ENCODE measurements around the gene GMPR. TPM values are rescaled to one million over a fixed set of nuclear protein-coding genes. Genes with fewer than 3 reads are reported as not detected.

GMPR gene
- 1 to 10 TPM; 1.4 to 1.6 TPM for total RNA-seq

DNA sequence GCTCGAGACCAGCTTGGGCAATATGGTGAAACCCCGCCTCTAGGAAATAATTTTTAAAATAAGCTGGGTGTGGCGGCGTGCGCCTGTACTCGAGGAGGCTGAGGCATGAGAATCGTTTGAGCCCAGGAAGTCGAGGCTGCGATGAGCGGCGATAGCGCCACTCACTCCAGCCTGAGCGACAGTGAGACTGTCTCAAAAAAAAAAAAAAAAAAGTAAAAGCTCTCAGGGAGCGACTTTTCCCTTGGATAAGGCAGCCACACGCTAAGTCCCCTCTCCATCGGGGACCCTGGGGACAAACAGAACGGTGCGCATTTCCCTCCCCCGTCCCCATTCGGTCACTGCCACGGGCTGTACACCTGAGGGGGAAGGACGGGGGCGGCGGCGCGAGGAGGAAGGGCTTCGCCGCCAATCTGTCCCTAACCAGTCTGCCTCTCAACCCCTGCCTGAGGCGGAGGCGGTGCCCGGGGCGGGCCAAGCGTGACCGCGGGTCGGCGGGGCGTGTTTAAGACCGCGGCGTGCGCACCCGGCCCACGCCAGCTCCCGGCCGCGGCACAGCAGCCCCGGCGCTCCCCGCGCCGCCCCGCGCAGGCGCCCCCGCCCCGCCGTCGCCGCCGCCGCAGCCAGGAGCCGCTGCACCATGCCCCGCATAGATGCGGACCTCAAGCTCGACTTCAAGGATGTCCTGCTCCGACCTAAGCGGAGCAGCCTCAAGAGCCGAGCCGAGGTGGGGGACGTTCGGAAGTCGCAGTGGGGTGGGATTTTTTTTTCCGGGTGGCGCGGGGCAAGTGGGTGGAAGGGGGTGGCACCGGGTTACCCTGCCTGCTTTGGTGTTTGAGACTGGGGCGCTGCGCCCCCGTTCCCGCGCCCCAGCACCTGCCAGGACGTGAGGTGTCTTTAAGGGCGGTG lies at the start of gene GMPR:
TSS of gene GMPR (plus strand) at position 531 of the 906 bp plus-strand sequence. CDS start at position 638, 107 bp downstream.
- H3K27ac Mint-ChIP-seq: peak within 1 kb of the TSS; percentile 8
- ChIA-PET POLR2A (interaction anchor here (0.6 kb wide), 1 partner anchor 987 kb away, joined by 3 read pairs; no protein-coding TSS in a partner anchor), CTCF (no interaction called here)
- H3K4me3 Mint-ChIP-seq: peak within 1 kb of the TSS; percentile 74
- H3K9me3 Mint-ChIP-seq (ENCODE audit: low read depth): no peaks in the 10 kb centered on the region
- DNase-seq (peak; percentile 83), ATAC-seq (peak; percentile 94)
- intact Hi-C loops (cut with DNase I, micrococcal nuclease): loop anchor here in 1 of 2 experiments (1.0 kb wide), 1 partner anchor 80 kb away; no protein-coding TSS in a partner anchor
- peaks cover 33% of the 10 kb centered on the region for H3K27me3 Mint-ChIP-seq
- no peaks in the 10 kb centered on the region for H3K36me3 Mint-ChIP-seq (ENCODE audit: low read depth)
- H3K4me1 Mint-ChIP-seq: peaks cover 25% of the 10 kb centered on the region

DNA sequence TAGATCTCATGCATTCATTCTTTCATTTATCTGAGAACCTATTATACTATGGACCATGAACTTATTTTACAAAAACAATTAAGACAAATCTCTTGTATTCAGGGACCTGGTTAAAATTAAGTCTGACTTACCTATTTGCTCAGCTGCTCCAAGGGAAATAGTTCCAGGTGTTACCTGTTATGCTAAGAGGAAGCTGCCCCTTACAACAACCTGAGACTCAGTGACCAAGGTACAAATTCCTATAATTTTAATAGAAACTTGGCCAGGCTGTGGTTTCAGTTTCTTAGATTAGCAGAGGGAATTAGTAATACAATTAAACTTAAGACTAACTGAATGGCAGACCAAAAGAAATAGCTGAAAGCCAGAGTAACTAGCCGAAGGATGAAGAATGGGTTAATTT lies 48.2 kb upstream of the GMPR start:
- Mint-ChIP-seq H3K36me3 (ENCODE audit: low read depth) (no peaks in the 10 kb centered on the region), H3K9me3 (ENCODE audit: low read depth) (no peaks in the 10 kb centered on the region), H3K4me1 (no peaks in the 10 kb centered on the region), H3K4me3 (no peak overlapping the region), H3K27me3 (peaks cover 10% of the 10 kb centered on the region), H3K27ac (no peak overlapping the region)
- ChIA-PET CTCF (interaction anchor here (0.6 to 4.0 kb wide), 5 partner anchors 10 to 499 kb away, joined by 3 to 27 read pairs (median 3); no protein-coding TSS in a partner anchor), POLR2A (no interaction called here)
- no peak for ATAC-seq
- intact Hi-C loops (cut with DNase I, micrococcal nuclease): loop anchor here in 1 of 2 experiments (5.0 kb wide), 1 partner anchor 198 kb away; no protein-coding TSS in a partner anchor
- no peak for DNase-seq

DNA sequence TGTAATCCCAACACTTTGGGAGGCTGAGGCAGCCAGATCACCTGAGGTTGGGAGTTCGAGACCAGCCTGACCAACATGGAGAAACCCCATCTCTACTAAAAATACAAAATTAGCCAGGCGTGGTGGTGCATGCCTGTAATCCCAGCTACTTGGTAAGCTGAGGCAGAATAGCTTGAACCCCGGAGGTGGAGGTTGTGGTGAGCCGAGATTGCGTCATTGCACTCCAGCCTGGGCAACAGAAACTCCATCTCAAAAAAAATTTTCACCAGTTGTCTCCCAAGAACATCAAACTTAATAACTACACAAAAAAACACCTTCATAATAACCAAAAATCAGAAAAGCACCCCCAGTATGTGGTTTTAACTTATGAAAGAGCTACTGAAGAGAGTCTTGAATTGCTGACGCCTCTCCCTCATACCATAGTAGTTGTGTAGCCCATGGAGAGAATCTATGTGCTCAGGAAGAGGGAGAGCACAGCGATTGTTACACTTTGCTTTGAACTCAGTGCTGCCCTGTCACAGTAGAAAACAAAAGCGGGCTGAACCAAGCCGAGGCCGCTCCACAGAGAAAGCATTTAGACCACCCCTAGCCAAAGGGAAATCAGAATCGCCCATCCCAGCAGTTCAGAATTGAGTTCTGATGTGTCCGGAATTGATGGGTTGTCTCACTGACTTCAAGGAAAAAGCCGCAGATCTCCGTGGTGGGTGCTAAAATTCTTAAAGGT lies 42.0 kb upstream of the GMPR start:
- no peak for DNase-seq
- H3K36me3 Mint-ChIP-seq (ENCODE audit: low read depth): no peaks in the 10 kb centered on the region
- no peak for ATAC-seq
- no peaks in the 10 kb centered on the region for H3K4me1 Mint-ChIP-seq
- H3K27me3 Mint-ChIP-seq: peaks cover 10% of the 10 kb centered on the region
- no peaks in the 10 kb centered on the region for H3K9me3 Mint-ChIP-seq (ENCODE audit: low read depth)
- H3K4me3 Mint-ChIP-seq: no peak overlapping the region
- intact Hi-C loops (cut with DNase I, micrococcal nuclease): no loop called here
- CTCF ChIA-PET: interaction anchor here (0.8 to 1.8 kb wide), 4 partner anchors 9 to 210 kb away, joined by 3 to 5 read pairs (median 5); no protein-coding TSS in a partner anchor
- H3K27ac Mint-ChIP-seq: no peak overlapping the region
- POLR2A ChIA-PET: interaction anchor here (0.7 kb wide), 1 partner anchor 21 kb away, joined by 3 read pairs; no protein-coding TSS in a partner anchor

DNA sequence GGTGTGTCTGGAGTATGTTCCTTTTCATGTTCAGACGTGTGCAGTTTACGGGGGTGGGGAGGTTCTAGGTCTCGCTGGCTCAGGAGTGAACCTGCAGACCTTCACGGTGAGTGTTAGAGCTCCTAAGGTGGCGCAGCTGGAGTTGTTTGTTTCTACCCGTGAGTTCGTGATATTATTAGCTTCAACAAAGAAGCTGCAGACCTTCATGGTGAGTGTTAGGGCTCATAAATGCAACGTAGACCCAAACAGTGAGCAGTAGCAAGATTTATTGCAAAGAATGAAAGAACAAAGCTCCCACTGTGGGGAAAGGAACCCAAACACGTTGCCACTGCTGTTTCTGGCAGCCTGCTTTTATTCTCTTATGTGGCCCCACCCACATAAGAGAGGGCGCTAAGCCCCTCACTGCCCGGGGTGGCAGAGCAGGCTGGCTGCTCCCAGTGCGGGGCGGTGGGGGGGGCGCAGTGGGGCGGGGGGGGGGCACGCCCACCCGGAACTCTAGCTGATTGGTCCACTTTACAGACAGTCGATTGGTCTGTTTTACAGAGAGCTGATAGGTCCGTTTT lies 41.3 kb upstream of the GMPR start:
- no peak for DNase-seq
- intact Hi-C loops (cut with DNase I, micrococcal nuclease): no loop called here
- no peaks in the 10 kb centered on the region for H3K36me3 Mint-ChIP-seq (ENCODE audit: low read depth)

DNA sequence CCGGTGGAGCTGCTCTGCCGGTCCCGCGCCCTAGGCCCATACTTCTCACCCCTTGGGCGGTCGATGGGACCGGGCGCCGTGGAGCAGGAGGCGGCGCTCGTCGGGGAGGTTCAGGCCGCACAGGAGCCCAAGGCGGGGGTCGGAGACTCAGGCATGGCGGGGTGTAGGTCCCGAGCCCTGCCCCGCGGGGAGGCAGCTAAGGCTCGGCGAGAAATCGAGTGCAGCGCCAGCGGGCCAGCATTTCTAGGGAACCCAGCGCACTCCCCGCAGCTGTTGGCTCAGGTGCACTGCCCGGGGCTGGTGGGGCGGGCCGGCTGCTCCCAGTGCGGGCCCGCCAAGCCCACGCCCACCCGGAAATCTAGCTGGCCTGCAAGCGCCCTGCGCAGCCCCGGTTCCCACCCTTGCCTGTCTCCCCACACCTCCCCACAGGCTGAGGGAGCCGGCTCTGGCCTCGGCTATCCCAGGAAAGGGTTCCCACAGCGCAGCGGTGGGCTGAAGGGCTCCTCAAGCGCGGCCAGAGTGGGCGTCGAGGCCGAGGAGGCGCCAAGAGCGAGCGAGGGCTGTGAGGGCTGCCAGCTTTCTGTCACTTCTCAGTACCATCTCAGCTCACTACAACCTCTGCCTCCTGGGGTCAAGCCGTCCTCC lies 40.2 kb upstream of the GMPR start:
- no peak for DNase-seq
- CTCF ChIA-PET: interaction anchor here (0.6 to 4.3 kb wide), 5 partner anchors 15 to 759 kb away, joined by 3 to 21 read pairs (median 3); no protein-coding TSS in a partner anchor
- intact Hi-C loops (cut with DNase I, micrococcal nuclease): no loop called here
- Mint-ChIP-seq H3K27ac (no peak overlapping the region), H3K27me3 (peaks cover 7% of the 10 kb centered on the region), H3K9me3 (ENCODE audit: low read depth) (no peaks in the 10 kb centered on the region), H3K4me3 (no peak overlapping the region), H3K36me3 (ENCODE audit: low read depth) (no peaks in the 10 kb centered on the region), H3K4me1 (no peaks in the 10 kb centered on the region)
- ATAC-seq: no peak
- POLR2A ChIA-PET: no interaction called here

More for the DNA sequence above, 41.3 kb upstream of the GMPR start:
- Mint-ChIP-seq H3K27me3 (peaks cover 10% of the 10 kb centered on the region), H3K4me3 (no peak overlapping the region), H3K9me3 (ENCODE audit: low read depth) (no peaks in the 10 kb centered on the region), H3K4me1 (no peaks in the 10 kb centered on the region), H3K27ac (no peak overlapping the region)
- ChIA-PET POLR2A (no interaction called here), CTCF (interaction anchor here (0.6 to 4.3 kb wide), 5 partner anchors 9 to 358 kb away, joined by 3 to 21 read pairs (median 3); no protein-coding TSS in a partner anchor)
- ATAC-seq: no peak

DNA sequence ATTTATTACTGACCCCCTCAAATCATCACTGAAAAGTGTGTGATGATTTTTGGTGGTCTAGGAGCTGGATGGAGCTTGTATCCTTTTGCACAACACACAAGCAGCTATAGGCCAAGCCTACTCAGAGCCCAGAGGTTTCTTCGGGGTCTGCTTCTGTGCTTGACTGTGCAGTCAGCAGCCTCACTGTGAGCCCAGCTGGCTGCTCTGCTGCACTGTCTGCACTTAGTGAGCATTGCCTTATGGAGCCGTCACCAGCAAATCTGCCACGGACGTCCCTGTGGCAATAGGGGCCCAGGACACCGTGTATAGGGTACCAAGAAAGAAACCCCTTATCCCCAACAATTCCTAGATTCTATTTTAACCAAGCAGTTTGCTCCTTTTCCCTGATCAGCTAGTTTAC lies 38.6 kb upstream of the GMPR start:
- Mint-ChIP-seq H3K9me3 (ENCODE audit: low read depth) (no peaks in the 10 kb centered on the region), H3K27ac (no peak overlapping the region), H3K27me3 (peaks cover 7% of the 10 kb centered on the region), H3K36me3 (ENCODE audit: low read depth) (no peaks in the 10 kb centered on the region), H3K4me3 (no peak overlapping the region), H3K4me1 (no peaks in the 10 kb centered on the region)
- ChIA-PET POLR2A (no interaction called here), CTCF (interaction anchor here (0.7 to 4.3 kb wide), 3 partner anchors 10 to 144 kb away, joined by 3 to 21 read pairs (median 4); no protein-coding TSS in a partner anchor)
- intact Hi-C loops (cut with DNase I, micrococcal nuclease): loop anchor here in 1 of 2 experiments (10.0 kb wide), 1 partner anchor 675 kb away; no protein-coding TSS in a partner anchor
- ATAC-seq (no peak), DNase-seq (no peak)

DNA sequence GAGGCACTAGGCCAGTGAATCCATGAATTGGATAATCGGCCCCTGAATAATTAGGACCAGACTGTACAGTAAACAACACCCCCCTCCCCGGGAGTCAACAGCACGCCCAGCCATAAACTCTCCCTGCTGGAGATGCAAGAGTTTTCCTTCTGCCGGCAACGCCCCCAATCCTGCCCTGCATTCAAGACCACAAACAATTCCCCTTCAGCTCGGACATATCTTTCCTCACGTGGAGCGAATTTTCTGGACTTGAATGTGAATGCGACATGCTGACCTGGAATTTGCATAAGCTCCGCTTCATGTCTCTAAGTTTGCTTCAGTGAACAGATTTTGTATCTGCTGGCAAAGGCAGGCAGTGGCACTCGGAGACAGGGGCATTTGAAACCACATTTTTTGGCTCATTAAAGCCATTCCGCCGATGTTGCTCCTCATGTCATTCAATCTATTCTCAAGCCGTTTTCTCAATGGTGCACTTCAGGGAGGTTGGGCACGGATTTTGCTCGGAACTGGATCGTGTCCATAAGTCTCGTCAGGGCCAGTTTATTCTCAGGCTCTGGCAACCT lies 38.0 kb upstream of the GMPR start:
- Mint-ChIP-seq H3K4me1 (no peaks in the 10 kb centered on the region), H3K27me3 (peaks cover 6% of the 10 kb centered on the region), H3K27ac (no peak overlapping the region), H3K36me3 (ENCODE audit: low read depth) (no peaks in the 10 kb centered on the region), H3K9me3 (ENCODE audit: low read depth) (no peaks in the 10 kb centered on the region), H3K4me3 (no peak overlapping the region)
- ATAC-seq: no peak
- intact Hi-C loops (cut with DNase I, micrococcal nuclease): loop anchor here in 1 of 2 experiments (10.0 kb wide), 1 partner anchor 676 kb away; no protein-coding TSS in a partner anchor
- ChIA-PET CTCF (interaction anchor here (0.7 to 4.3 kb wide), 2 partner anchors 11 to 17 kb away, joined by 3 to 21 read pairs; no protein-coding TSS in a partner anchor), POLR2A (no interaction called here)
- DNase-seq: no peak

DNA sequence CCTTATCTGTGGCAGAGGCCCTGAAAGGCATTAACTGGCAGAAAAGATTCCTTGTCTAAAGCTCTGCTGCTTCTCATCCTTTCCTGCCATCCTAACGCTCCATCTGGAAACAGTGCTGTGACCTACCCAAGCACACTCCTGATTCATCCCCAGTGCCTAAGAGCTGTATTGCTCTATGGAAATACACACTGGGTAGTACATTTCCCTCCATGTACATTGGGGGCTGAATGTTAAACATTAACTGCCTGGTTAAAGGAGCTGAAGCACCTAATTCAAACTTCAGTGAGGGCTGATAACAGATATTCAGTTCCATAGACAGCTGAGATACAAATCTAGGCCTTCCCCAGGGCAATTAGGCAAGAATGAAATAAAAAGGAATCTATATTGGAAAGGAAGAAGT lies 36.7 kb upstream of the GMPR start:
- DNase-seq: no peak
- no peaks in the 10 kb centered on the region for H3K36me3 Mint-ChIP-seq (ENCODE audit: low read depth)
- intact Hi-C loops (cut with DNase I, micrococcal nuclease): loop anchor here in 1 of 2 experiments (10.0 kb wide), 1 partner anchor 677 kb away; no protein-coding TSS in a partner anchor
- peaks cover 2% of the 10 kb centered on the region for H3K4me1 Mint-ChIP-seq
- CTCF ChIA-PET: interaction anchor here (0.8 to 4.3 kb wide), 4 partner anchors 19 to 724 kb away, joined by 3 to 21 read pairs (median 4); no protein-coding TSS in a partner anchor
- H3K9me3 Mint-ChIP-seq (ENCODE audit: low read depth): no peaks in the 10 kb centered on the region
- no peak overlapping the region for H3K27ac Mint-ChIP-seq
- ATAC-seq: no peak
- H3K27me3 Mint-ChIP-seq: peaks cover 2% of the 10 kb centered on the region
- POLR2A ChIA-PET: no interaction called here
- no peak overlapping the region for H3K4me3 Mint-ChIP-seq

DNA sequence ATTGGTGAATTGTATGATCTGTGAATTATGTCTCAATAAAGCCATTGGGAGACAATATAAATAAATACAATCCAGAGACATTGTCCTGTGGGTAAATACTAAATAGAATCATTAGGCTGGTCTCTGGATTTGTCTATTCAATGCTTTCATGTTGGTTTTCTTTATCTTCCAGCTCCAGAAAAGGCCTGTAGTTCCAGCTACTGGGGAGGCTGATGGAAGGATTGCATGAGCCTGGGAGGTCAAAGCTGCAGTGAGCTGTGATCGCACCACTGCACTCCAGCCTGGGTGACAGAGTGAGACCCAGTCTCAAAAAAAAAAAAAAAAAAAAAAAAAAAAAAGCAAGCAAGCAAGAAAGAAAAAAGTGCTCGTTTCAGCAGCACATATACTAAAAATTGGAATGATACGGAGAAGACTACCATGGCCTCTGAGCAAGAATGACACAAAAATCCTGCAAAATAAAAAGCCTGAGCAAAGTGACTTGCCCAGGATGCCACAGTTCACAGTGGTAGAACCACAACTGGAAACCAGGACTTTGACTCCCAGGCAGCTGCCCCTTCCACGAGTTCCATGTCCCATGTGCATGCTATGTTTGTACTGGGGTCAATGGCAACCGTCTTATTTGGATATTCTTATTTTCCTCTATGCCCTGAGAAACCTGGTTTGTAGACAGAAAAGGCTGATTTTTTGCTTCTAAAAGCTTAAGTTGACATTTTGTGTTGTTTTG lies 33.6 kb upstream of the GMPR start:
- Mint-ChIP-seq H3K4me3 (no peak overlapping the region), H3K9me3 (ENCODE audit: low read depth) (no peaks in the 10 kb centered on the region), H3K36me3 (ENCODE audit: low read depth) (no peaks in the 10 kb centered on the region), H3K4me1 (peaks cover 2% of the 10 kb centered on the region), H3K27me3 (peaks cover 12% of the 10 kb centered on the region), H3K27ac (no peak overlapping the region)
- DNase-seq (no peak), ATAC-seq (no peak)
- CTCF ChIA-PET: interaction anchor here (0.6 to 5.0 kb wide), 18 partner anchors 9 to 552 kb away, joined by 3 to 29 read pairs (median 3); no protein-coding TSS in a partner anchor
- POLR2A ChIA-PET: interaction anchor here (0.6 kb wide), 1 partner anchor 668 kb away, joined by 3 read pairs; no protein-coding TSS in a partner anchor
- intact Hi-C loops (cut with DNase I, micrococcal nuclease): loop anchor here in 1 of 2 experiments (10.0 kb wide), 1 partner anchor 680 kb away; no protein-coding TSS in a partner anchor
